WERI-Rb-1 (cell line): ENCODE data around the gene CLIC3.

Source experiments
- DNase-seq: peaks from one replicate; pipeline ENCODE4 v3.0.0-alpha.2; 2020
- H3K27ac ChIP-seq: fragments of 250-450 bp; sonication (Bioruptor Pico); 2 replicates; pipeline ENCODE4 v1.5.1; 2020; ENCODE audit warnings: mild to moderate bottlenecking, moderate library complexity
- H3K27me3 ChIP-seq: fragments of 250-450 bp; sonication (Bioruptor Pico); 2 replicates; pipeline ENCODE4 v1.5.1; 2021; ENCODE audit warnings: mild to moderate bottlenecking, low read depth, moderate library complexity; ENCODE audit not compliant: insufficient read depth, severe bottlenecking
- H3K36me3 ChIP-seq: fragments of 250-450 bp; sonication (Bioruptor Pico); 2 replicates; pipeline ENCODE4 v1.5.1; 2020; ENCODE audit warnings: mild to moderate bottlenecking, moderate library complexity
- H3K4me3 ChIP-seq: 2 replicates; pipeline ENCODE4 v1.5.1; 2011; ENCODE audit warnings: low read depth, mild to moderate bottlenecking, control low read depth, low read length
- H3K9me3 ChIP-seq: fragments of 250-450 bp; sonication (Bioruptor Pico); 2 replicates; pipeline ENCODE4 v1.5.1; 2021; ENCODE audit warnings: mild to moderate bottlenecking, moderate library complexity; ENCODE audit not compliant: severe bottlenecking
- CTCF ChIP-seq: IDR thresholded peaks from 2 replicates; pipeline ENCODE4 v1.5.1; 2011; ENCODE audit warnings: low read depth, mild to moderate bottlenecking, control low read depth, inconsistent platforms, low read length

Gene CLIC3

GRCh38 chr9:137031904-137032640, 35.7 kb upstream of the CLIC3 start, which contains the start of gene FUT7:
Gene FUT7 (minus strand): TSS chr9:137032088. CDS start chr9:137031991, 97 bp downstream.
- Histone ChIP-seq H3K27ac (peak within 1 kb of the TSS; percentile 33; the same call in 1 of the 2 replicates), H3K9me3 (no peaks in the 10 kb centered on the region), H3K27me3 (no peaks in the 10 kb centered on the region), H3K36me3 (no peaks in the 10 kb centered on the region), H3K4me3 (no peak within 1 kb of the TSS)
- DNase-seq = peak; percentile 55
- TF ChIP-seq CTCF = no peak

GRCh38 chr9:137030538-137031527, 34.5 kb upstream of the CLIC3 start:
- H3K36me3 ChIP-seq = no peaks in the 10 kb centered on the region
- H3K4me3 ChIP-seq = no peak overlapping the region
- no peaks in the 10 kb centered on the region for H3K9me3 ChIP-seq
- no peaks in the 10 kb centered on the region for H3K27me3 ChIP-seq
- no peak overlapping the region for H3K27ac ChIP-seq
- TF ChIP-seq CTCF = no peak
- no peak for DNase-seq

GRCh38 chr9:137030006-137030405, 33.6 kb upstream of the CLIC3 start:
- no peak for TF ChIP-seq CTCF
- no peaks in the 10 kb centered on the region for H3K9me3 ChIP-seq
- H3K27me3 ChIP-seq = no peaks in the 10 kb centered on the region
- H3K27ac ChIP-seq = no peak overlapping the region
- H3K36me3 ChIP-seq = no peaks in the 10 kb centered on the region
- H3K4me3 ChIP-seq = no peak overlapping the region
- no peak for DNase-seq

- H3K27ac ChIP-seq = no peak overlapping the region
- peak; percentile 89 for DNase-seq
- no peaks in the 10 kb centered on the region for H3K27me3 ChIP-seq
- no peaks in the 10 kb centered on the region for H3K36me3 ChIP-seq
- no peaks in the 10 kb centered on the region for H3K9me3 ChIP-seq
- no peak overlapping the region for H3K4me3 ChIP-seq
- peak; percentile 95 for TF ChIP-seq CTCF
Measured at GRCh38 chr9:137029058-137029936, 32.9 kb upstream of the CLIC3 start.

GRCh38 chr9:137028263-137029057, 32.1 kb upstream of the CLIC3 start:
- peak; percentile 81 for TF ChIP-seq CTCF
- peak overlapping the region; percentile 51 for H3K4me3 ChIP-seq
- DNase-seq = peak; percentile 67
- no peaks in the 10 kb centered on the region for H3K36me3 ChIP-seq
- H3K9me3 ChIP-seq = no peaks in the 10 kb centered on the region
- no peaks in the 10 kb centered on the region for H3K27me3 ChIP-seq
- peak overlapping the region; percentile 64 for H3K27ac ChIP-seq
